CD4-positive, alpha-beta T cell treated with Interleukin-10 for 1 hour (primary cell): ENCODE measurements around the gene IGDCC3.
"Not testable (repeated sequence)": the region's sequence is repeated elsewhere in the genome, so short reads cannot be mapped to it uniquely, and the experiment has no call there.

Source experiments
- DNase-seq: peaks from one replicate; pipeline ENCODE4 v3.0.0-alpha.2; 2020

Gene IGDCC3

GRCh38 chr15:65368302-65369211 is 9.2 kb downstream of the IGDCC3 start:
- no peak for DNase-seq

- no peak for DNase-seq
Measured at GRCh38 chr15:65366122-65366892, 11.5 kb downstream of the IGDCC3 start.

- no peak for DNase-seq
Measured at GRCh38 chr15:65365229-65365628, 12.6 kb downstream of the IGDCC3 start.

- no peak for DNase-seq
Measured at GRCh38 chr15:65363766-65364165, 14.0 kb downstream of the IGDCC3 start.

- no peak for DNase-seq
Measured at GRCh38 chr15:65363306-65363705, 14.5 kb downstream of the IGDCC3 start.

- no peak for DNase-seq
Measured at GRCh38 chr15:65362491-65362890, 15.3 kb downstream of the IGDCC3 start.

- no peak for DNase-seq
Measured at GRCh38 chr15:65361708-65362459, 15.9 kb downstream of the IGDCC3 start.

- DNase-seq: no peak
Measured at GRCh38 chr15:65360506-65360905, 17.3 kb downstream of the IGDCC3 start.

- no peak for DNase-seq
Measured at GRCh38 chr15:65355988-65356353, 21.8 kb downstream of the IGDCC3 start.

- no peak for DNase-seq
Measured at GRCh38 chr15:65355173-65355987, 22.4 kb downstream of the IGDCC3 start.

- DNase-seq: no peak
Measured at GRCh38 chr15:65354835-65355172, 23.0 kb downstream of the IGDCC3 start.

- DNase-seq: not testable (repeated sequence)
Measured at GRCh38 chr15:65351972-65352371, 25.8 kb downstream of the IGDCC3 start.

GRCh38 chr15:65349338-65349737 is 28.5 kb downstream of the IGDCC3 start:
- no peak for DNase-seq

- not testable (repeated sequence) for DNase-seq
Measured at GRCh38 chr15:65347756-65348155, 30.0 kb downstream of the IGDCC3 start.

- no peak for DNase-seq
Measured at GRCh38 chr15:65346856-65347598, 30.8 kb downstream of the IGDCC3 start.

- no peak for DNase-seq
Measured at GRCh38 chr15:65344914-65345275, 32.9 kb downstream of the IGDCC3 start.

- DNase-seq: no peak
Measured at GRCh38 chr15:65344214-65344913, 33.4 kb downstream of the IGDCC3 start.

GRCh38 chr15:65343374-65343981 is 34.3 kb downstream of the IGDCC3 start:
- no peak for DNase-seq

GRCh38 chr15:65342493-65342892 is 35.3 kb downstream of the IGDCC3 start:
- DNase-seq: no peak

- DNase-seq: no peak
Measured at GRCh38 chr15:65339920-65340319, 37.9 kb downstream of the IGDCC3 start.

GRCh38 chr15:65339416-65339815 is 38.4 kb downstream of the IGDCC3 start:
- DNase-seq: no peak
